Esophagus squamous epithelium (tissue), 5 donors: ENCODE measurements around the gene CAMTA1. TPM values are rescaled to one million over a fixed set of nuclear protein-coding genes. Genes with fewer than 3 reads are reported as not detected.
"Not testable (repeated sequence)": the region's sequence is repeated elsewhere in the genome, so short reads cannot be mapped to it uniquely, and the experiment has no call there.

ENCODE experiments used
- DNase-seq: peaks from one replicate; lab custom pipeline; 2025; lab: John Stamatoyannopoulos, UW
- H3K27ac ChIP-seq, 4 donors: fragments of 200-600 bp; sonication (generic); one replicate each; pipeline ENCODE4 v1.5.1; 2016 to 2019; ENCODE audit warnings: mild to moderate bottlenecking in 1 of 4
- H3K27me3 ChIP-seq, 4 donors: fragments of 200-600 bp; sonication (generic); 1 replicate in 3 of 4; 2 replicates in 1 of 4; pipeline versions ENCODE4 v1.5.1 to v1.6.0; 2017 to 2021; ENCODE audit warnings: antibody characterized with exemption in 1 of 4
- H3K36me3 ChIP-seq, 3 donors: fragments of 200-600 bp; sonication (generic); one replicate each; pipeline ENCODE4 v1.5.1; 2016 to 2019
- H3K4me1 ChIP-seq, 3 donors: fragments of 200-600 bp; sonication (generic); one replicate each; pipeline ENCODE4 v1.5.1; 2017 to 2019
- H3K4me3 ChIP-seq, 4 donors: fragments of 200-600 bp; sonication (generic); 1 replicate in 3 of 4; 2 replicates in 1 of 4; pipeline ENCODE4 v1.5.1; 2016 to 2019; ENCODE audit warnings: mild to moderate bottlenecking in 2 of 4, moderate library complexity in 1 of 4
- H3K9me3 ChIP-seq, 3 donors: fragments of 200-600 bp; sonication (generic); one replicate each; pipeline ENCODE4 v1.5.1; 2016 to 2019
- POLR2A ChIP-seq, 4 donors: fragments of 450-650 bp; IDR thresholded peaks; one replicate each; pipeline ENCODE4 v1.6.1; 2017; ENCODE audit warnings: antibody characterized with exemption in 4 of 4, mild to moderate bottlenecking in 4 of 4, moderate library complexity in 3 of 4
- whole genome bisulfite sequencing, 2 donors: methylation state at CpG; one replicate each; pipeline ENCODE4 v1.1.5; 2018; 5-methylcytosine and 5-hydroxymethylcytosine counted together
- intact Hi-C: fragments of 100-400 bp; cut with DNase I; formaldehyde crosslinking; loops from one replicate; pipeline ENCODE4 v1.15.0; 2022
- total RNA-seq, 4 donors: library from RNA; depleted of rRNA; stranded (reverse); fragments of >200 nt; gene quantifications; one replicate each; pipeline ENCODE4 v1.1.0, GENCODE V29; 2016
- TF ChIP-seq, protein P1 (sequence below), 6 experiments: fragments of 450-650 bp in 4 of 6; fragments of 200-600 bp in 2 of 6; sonication (generic) in 2 of 6; IDR thresholded peaks; one replicate each; pipeline ENCODE4 v1.5.1; 2016 to 2019; ENCODE audit warnings: antibody characterized with exemption in 6 of 6, mild to moderate bottlenecking in 4 of 6, moderate library complexity in 4 of 6
- donor health status: DM: yes; HTN: yes; CAD: no.

The CAMTA1 gene
- total RNA-seq, 4 donors from 2014 or later, result 31.3 to 77.4 (median 45.9) TPM

GRCh38 chr1:7329868-7330615 lies 544.8 kb downstream of the CAMTA1 start:
- DNase-seq, result no peak

DNA sequence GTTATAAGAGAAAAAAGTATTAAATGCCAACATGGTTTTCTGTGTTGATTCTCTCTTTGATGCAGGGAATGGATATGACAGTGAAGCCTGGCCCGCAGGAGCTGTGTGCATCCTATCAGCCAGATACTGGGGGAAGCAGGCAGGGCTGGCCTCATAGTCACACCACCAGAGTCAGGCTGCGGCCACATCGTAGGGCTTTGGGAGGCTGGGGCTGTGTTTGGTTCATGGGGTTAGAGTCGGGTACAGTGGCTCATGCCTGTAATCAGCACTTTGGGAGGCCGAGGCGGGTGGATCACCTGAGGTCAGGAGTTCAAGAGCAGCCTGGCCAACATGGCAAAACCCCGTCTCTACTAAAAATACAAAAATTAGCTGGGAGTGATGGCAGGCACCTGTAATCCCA lies 545.5 kb downstream of the CAMTA1 start:
- DNase-seq, H3K27ac ChIP-seq, H3K9me3 ChIP-seq, intact Hi-C loops, H3K4me3 ChIP-seq, H3K36me3 ChIP-seq: not testable (repeated sequence)
- Histone ChIP-seq H3K27me3 (peaks cover 0 to 42% (median 0%) of the 10 kb centered on the region in 4 donors), H3K4me1 (peaks cover 0 to 14% (median 0%) of the 10 kb centered on the region in 3 donors)
- 92 to 100% methylated on average over 1 to 4 of the region's 7 CpGs for WGBS, 2 donors

More at GRCh38 chr1:7329868-7330615, 544.8 kb downstream of the CAMTA1 start:
- intact Hi-C loops, result no loop called here
- Histone ChIP-seq H3K27ac (no peak overlapping the region), H3K27me3 (peaks cover 0 to 36% (median 0%) of the 10 kb centered on the region in 4 donors), H3K9me3 (no peaks in the 10 kb centered on the region), H3K36me3 (no peaks in the 10 kb centered on the region), H3K4me1 (peaks cover 0 to 10% (median 0%) of the 10 kb centered on the region in 3 donors), H3K4me3 (no peak overlapping the region)
- TF ChIP-seq, protein P1, sequence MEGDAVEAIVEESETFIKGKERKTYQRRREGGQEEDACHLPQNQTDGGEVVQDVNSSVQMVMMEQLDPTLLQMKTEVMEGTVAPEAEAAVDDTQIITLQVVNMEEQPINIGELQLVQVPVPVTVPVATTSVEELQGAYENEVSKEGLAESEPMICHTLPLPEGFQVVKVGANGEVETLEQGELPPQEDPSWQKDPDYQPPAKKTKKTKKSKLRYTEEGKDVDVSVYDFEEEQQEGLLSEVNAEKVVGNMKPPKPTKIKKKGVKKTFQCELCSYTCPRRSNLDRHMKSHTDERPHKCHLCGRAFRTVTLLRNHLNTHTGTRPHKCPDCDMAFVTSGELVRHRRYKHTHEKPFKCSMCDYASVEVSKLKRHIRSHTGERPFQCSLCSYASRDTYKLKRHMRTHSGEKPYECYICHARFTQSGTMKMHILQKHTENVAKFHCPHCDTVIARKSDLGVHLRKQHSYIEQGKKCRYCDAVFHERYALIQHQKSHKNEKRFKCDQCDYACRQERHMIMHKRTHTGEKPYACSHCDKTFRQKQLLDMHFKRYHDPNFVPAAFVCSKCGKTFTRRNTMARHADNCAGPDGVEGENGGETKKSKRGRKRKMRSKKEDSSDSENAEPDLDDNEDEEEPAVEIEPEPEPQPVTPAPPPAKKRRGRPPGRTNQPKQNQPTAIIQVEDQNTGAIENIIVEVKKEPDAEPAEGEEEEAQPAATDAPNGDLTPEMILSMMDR (IDR thresholded peaks at IDR 0.05), result no peak
- TF ChIP-seq POLR2A (IDR thresholded peaks at IDR 0.05), result no peak
- 84 to 90% methylated on average over 13 to 15 of the region's 15 CpGs for WGBS, 2 donors

DNA sequence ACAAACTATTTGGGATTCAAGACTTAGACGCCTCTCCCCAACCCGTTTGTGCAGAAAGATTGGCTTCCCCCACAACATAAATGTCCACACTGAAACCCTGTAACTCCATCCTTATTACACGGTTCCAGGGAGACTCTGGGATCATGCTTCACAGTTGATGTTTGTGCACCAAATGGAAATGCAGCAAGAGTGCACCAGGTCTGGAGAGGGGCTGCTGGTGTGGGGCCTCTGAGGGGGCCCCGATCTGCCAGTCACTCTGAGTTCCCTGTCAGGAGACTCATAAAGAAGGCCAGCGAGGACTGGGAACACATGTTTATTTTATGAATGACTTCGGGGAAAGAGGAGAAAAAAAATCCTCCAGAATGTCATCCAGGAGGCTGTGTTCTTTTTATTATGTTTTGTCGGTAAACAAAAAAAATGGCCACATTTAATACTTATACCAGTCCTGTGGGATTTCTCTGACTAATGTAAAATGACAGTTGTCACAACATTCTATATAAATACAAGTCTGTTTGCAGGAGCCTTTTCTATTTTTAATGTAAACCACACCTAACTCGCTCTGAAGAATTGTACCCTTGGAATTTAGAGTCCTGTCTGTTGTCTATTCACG lies 546.8 kb downstream of the CAMTA1 start:
- WGBS, 2 donors, result 83 to 88% methylated on average over 7 to 8 of the region's 9 CpGs
- H3K9me3 ChIP-seq, result no peaks in the 10 kb centered on the region
- H3K27ac ChIP-seq, result no peak overlapping the region
- TF ChIP-seq POLR2A (IDR thresholded peaks at IDR 0.05), result no peak
- TF ChIP-seq, protein P1 (IDR thresholded peaks at IDR 0.05), result no peak
- intact Hi-C loops, result no loop called here
- peaks cover 0 to 14% (median 0%) of the 10 kb centered on the region in 3 donors for H3K4me1 ChIP-seq
- H3K4me3 ChIP-seq, result no peak overlapping the region
- no peak for DNase-seq
- H3K27me3 ChIP-seq, result peaks cover 0 to 49% (median 0%) of the 10 kb centered on the region in 4 donors
- no peaks in the 10 kb centered on the region for H3K36me3 ChIP-seq

GRCh38 chr1:7333094-7333493 lies 547.8 kb downstream of the CAMTA1 start:
- 83 to 84% methylated on average over 1 to 11 of the region's 11 CpGs for WGBS, 2 donors
- TF ChIP-seq, protein P1 (IDR thresholded peaks at IDR 0.05), result no peak
- TF ChIP-seq POLR2A (IDR thresholded peaks at IDR 0.05), result no peak
- Histone ChIP-seq H3K9me3 (no peaks in the 10 kb centered on the region), H3K4me3 (no peak overlapping the region), H3K4me1 (peaks cover 0 to 14% (median 0%) of the 10 kb centered on the region in 3 donors), H3K27ac (no peak overlapping the region), H3K27me3 (peaks cover 0 to 49% (median 0%) of the 10 kb centered on the region in 4 donors), H3K36me3 (no peaks in the 10 kb centered on the region)
- intact Hi-C loops, result no loop called here
- no peak for DNase-seq

- Histone ChIP-seq H3K4me3 (no peak overlapping the region), H3K9me3 (no peaks in the 10 kb centered on the region), H3K27ac (no peak overlapping the region), H3K27me3 (peaks cover 0 to 49% (median 0%) of the 10 kb centered on the region in 4 donors), H3K4me1 (peaks cover 0 to 14% (median 0%) of the 10 kb centered on the region in 3 donors), H3K36me3 (no peaks in the 10 kb centered on the region)
- intact Hi-C loops, result no loop called here
- DNase-seq, result no peak
- 60 to 81% methylated on average over 6 to 8 of the region's 8 CpGs for WGBS, 2 donors
- TF ChIP-seq POLR2A (IDR thresholded peaks at IDR 0.05), result no peak
- TF ChIP-seq, protein P1 (IDR thresholded peaks at IDR 0.05), result no peak
These were observed 548.4 kb downstream of the CAMTA1 start for GRCh38 chr1:7333620-7334019.
